ENCODE data around the gene SLC31A1.

DNA sequence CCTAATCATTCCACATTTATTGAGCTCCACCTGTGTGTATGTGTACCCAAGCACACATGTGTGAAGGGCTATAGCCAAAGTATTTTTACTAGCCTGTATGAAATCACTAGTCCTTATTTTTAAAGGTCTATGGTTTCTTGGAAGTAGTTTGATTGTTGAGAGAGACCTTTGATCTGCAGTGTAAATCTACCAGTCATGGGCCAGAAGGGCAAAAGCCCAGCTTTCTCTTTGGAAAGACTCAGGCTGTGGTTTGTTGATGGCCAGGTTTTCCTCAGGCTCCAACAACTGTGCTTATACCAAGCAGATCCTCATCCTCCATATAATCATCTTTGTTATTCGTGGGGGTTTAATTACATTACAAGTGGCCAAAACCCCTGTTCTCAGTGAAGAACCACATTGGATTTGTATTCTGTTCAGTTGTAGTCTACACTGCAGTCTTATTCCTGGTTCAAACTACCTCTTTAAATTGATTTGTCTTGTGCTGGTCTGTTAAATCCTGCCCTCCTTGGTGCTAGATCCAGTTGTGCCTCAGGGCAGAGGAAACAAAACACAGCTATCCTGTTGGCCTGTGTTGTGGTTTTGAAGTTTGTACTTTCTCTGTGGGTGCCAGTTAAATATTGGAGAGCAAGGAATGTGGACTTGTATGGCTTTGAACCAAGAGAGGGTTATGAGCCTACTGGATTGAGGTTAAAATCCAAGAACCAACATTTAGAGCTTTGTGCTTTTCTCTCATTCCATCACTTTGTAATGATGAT, 40.8 kb downstream of the SLC31A1 start:
- TF ChIP-seq, protein P1, sequence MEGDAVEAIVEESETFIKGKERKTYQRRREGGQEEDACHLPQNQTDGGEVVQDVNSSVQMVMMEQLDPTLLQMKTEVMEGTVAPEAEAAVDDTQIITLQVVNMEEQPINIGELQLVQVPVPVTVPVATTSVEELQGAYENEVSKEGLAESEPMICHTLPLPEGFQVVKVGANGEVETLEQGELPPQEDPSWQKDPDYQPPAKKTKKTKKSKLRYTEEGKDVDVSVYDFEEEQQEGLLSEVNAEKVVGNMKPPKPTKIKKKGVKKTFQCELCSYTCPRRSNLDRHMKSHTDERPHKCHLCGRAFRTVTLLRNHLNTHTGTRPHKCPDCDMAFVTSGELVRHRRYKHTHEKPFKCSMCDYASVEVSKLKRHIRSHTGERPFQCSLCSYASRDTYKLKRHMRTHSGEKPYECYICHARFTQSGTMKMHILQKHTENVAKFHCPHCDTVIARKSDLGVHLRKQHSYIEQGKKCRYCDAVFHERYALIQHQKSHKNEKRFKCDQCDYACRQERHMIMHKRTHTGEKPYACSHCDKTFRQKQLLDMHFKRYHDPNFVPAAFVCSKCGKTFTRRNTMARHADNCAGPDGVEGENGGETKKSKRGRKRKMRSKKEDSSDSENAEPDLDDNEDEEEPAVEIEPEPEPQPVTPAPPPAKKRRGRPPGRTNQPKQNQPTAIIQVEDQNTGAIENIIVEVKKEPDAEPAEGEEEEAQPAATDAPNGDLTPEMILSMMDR (IDR thresholded peaks at IDR 0.05): no peak
- TF ChIP-seq POLR2A (IDR thresholded peaks at IDR 0.05): no peak
